Endometrium (tissue), 2 donors: Measurements from ENCODE around the gene CIAO1.
"Not testable (repeated sequence)": the region's sequence is repeated elsewhere in the genome, so short reads cannot be mapped to it uniquely, and the experiment has no call there.

Experiments used
- FAIRE-seq: peaks from 2 replicates; lab custom pipeline; 2012; peaks lifted over from hg19 to GRCh38; lab: Jason Lieb, UNC
- donor health status: control.
- donor health status: control.

CIAO1 gene

DNA sequence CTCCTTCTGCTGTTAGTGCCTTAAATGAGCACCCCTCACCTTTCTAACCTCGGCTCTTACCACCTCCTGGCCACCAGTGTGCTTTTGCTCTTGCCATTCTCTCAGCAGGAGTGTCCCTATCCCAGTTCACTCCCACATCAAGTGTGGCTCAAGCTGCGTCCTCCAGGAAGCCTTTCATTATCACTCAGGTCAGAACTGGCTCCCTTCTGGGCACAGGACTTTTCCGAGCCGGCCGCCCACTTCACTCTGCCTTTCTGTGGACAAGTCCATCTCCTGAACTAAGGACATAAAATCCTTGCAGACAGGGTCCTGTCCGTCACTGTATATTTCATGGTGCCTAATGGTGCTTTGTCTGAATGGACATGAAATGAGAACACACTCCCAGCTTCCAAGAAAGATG is 15.8 kb upstream of the CIAO1 start:
- no peak for FAIRE-seq

DNA sequence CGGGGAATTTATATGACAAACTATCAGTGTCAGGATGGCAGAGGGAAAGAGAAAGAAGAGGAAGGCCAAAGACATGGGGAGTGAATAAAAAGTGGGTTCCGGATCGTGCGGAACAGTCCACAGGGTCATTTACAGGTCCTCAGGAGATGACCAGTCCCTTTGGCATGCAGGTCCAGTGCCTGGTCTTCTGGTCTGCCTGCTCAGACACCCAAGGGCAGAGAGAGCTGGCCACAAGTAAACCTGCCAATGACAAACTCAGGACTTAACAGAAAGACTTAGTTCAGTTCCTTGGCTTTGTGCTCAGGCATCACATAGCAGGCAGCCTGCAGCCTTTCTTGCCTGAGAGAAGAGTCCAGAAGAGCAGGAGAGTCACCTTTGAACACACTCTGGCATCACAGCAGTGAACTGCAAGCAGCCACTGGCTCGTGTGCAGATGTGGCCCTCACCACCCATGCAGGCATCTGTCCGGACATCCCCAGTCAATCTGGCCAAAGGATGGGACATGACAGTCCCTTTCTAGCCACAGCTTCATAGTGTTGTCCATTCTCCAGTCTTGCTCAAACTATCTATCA is 14.2 kb upstream of the CIAO1 start:
- FAIRE-seq = no peak

DNA sequence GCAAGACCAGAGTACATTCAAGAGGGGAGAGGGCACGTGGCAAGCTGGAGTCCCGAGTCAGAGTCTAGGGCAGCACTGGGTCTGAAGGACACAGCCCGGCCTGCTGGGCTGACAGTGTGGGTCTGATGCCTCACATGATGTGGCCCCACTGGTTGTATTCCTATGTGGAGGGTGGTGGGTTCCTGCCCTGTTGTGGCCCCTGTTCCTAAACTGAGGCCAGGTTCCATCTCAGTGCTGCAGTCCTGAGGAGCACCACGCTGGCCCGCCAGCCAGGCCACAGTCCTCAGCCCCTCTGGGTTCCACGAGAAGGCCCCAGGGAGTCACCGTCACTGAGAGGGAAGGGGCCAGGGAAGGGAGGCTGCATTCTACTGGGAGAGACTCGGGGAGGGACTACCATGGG is 13.5 kb upstream of the CIAO1 start:
- no peak for FAIRE-seq

DNA sequence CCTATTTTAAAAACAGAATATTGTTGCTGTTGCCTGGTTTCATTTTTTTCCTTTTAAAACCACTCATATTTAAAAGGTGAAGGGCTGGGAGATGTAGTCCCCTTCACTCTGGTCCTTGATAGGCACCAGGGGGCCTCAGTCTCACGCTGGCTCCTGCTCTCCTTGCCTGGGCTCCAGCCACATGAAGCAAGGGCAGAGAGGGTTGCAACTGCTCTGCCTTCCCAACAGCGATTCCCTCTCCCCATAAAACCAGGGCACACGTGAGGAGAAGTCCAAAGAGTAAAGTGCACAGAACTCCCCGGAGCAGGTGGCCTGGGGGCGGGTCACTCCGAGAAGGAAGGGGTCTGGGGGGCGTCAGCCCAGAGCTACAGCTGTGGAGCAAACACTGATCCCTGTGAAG is 13.0 kb upstream of the CIAO1 start:
- no peak for FAIRE-seq

DNA sequence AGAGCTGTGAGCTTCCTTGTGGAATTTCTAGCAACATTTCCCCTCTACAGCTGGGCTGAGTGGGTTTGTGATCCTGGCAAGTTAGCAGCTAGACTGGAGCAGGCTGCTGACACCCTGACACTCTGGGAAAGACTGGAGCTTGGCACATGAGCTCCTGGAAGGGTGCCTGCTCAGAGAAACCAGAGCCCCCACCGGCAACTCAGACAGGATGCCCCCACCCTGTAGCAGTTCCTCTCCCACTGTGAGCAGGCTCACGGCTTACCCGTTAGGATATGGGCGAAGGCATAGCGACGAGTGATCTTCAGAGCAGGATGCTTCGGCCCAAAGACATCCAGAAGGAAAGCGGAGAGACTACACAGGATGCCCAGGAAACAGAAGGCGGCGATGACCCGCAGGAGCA is 11.5 kb upstream of the CIAO1 start:
- FAIRE-seq = no peak

DNA sequence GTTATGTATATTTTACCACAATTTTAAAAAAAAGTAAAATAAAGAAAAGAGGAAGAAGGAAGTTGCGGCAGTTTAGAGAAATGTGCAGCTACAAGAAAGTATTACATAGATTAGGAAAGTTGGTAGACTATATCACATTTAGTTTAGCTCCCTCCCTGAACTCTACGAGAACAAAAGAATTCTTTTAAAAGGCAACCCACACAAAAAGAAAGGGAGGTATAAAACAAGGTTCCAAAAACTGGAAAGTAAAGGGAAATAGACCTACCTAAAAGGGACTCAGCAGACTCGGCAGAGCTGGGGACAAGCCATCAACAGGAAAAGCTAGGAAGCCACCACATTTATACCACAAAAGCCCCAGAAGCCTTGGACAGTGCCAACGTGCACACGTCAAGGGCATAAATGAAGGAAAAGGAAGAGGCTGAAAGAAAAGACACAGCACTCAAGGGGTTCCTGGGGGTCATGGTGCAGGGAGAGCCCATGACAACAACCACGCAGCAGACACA is 9.4 kb upstream of the CIAO1 start:
- FAIRE-seq = no peak

DNA sequence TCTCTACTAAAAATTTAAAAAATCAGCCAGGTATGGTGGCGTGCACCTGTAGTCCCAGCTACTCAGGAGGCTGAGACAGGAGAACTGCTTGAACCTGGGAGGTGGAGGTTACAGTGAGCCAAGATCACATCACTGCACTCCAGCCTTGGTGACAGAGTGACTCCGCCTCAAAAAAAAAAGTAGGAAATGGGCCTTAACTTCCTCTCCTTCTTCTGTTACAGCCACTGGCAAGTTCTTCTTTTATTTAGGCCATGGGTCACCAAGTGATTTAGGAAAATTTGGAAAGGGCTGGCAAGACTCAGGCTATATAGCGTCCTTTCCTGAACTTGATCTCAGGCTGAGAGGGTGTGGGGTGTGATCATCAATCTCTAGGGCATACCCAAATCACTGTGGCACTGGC is 8.3 kb upstream of the CIAO1 start:
- not testable (repeated sequence) for FAIRE-seq

DNA sequence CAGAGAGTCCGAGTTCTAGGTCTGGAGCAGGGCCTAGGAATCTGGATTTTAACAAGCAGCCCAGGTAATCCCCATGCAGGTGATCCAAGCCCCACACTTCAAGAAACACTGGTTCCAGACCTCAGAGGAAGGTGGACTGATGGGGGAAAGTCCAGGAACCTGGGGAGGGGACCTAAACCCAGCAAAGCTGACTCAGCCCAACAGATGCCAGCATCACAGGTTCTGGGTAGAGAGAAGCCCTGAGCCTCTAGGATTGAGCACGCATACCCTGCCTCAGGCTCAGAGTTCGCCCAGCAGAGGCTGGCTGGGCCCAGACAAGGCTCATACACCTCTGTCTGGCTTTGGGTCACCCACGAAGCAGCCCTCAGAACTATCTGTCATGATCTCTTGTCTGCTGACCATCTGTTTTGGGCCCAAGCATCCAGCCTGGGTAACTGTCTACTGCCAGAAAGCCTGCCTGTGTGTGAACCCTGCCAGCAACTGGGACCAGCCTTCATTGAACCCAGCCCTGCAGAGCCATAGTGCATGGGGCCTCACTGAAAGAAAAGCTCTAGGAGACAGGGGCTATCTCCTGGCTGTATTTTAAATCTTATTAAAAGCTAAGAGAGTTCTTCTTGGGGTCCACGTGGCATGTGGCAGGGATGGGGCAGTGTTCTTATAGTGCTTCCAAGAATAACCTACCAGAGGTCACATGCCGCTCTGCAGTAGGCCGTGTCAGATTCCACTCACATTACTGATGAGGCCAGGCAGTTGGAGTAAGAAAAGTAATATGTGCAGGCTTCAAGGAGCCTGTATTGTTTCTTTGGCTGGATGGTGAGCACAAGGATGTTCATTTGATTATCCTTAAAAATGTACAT is 7.6 kb upstream of the CIAO1 start:
- no peak for FAIRE-seq

DNA sequence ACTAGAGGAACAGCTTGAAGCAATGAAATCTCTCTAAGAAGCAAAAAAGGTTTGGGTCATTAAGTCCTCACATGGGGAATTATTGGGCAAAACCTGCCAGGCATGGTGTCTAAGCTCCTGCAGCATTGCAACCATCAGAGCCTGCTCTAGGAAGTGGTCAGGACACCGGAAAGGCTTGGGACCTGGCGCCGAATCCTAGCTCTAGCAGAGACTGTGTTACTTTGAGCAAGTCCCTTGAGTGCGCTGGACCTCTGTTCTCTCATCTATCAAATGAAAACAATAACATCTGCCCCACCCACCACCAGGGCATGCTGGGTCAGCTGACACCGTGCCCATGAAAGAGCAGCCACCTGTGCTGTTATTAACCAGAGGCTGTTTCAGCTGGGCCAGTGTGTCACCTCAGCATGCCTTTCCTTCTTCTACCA is 6.5 kb upstream of the CIAO1 start:
- FAIRE-seq = no peak

DNA sequence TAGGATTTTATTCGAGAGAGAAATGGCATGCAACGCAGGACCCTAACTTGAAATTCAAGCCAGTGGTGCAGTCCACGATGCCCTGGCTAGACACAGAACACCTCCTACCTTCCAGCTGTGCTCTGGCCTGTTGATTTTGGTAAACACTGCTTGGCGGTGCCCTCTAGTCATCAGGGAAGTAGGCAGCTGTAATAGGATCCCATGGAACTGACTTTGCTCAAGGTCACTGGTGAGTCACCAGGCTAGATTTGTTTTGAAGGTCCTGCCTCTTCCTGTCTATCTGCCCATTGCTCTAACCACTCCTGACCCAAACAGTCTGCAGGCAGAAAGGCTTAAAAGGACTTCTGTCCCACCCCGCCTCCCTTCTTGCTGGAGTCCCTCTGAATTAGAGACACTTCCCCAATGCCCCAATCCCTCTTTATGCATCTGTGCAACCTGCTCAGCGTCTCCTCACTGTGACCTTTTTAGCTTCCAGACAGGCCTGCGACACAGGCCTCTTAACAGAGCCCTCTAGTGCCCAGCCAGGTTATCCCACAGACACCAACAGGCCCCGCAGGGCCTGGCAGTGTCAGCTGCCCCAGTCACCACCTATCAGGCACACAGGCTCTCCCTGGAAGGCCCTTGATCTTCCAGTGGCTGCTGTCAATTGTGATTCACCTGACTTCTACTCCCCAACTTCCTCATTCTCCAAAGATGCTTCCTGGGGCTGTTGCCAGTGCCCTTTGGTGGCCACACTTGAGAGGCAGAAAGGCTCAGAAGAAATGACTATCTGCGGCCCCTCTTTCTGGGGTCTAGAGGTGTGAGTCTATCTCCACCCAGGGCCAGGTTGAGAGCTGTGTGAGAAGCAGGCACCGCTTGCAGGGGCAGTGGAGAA is 5.4 kb upstream of the CIAO1 start:
- no peak for FAIRE-seq

DNA sequence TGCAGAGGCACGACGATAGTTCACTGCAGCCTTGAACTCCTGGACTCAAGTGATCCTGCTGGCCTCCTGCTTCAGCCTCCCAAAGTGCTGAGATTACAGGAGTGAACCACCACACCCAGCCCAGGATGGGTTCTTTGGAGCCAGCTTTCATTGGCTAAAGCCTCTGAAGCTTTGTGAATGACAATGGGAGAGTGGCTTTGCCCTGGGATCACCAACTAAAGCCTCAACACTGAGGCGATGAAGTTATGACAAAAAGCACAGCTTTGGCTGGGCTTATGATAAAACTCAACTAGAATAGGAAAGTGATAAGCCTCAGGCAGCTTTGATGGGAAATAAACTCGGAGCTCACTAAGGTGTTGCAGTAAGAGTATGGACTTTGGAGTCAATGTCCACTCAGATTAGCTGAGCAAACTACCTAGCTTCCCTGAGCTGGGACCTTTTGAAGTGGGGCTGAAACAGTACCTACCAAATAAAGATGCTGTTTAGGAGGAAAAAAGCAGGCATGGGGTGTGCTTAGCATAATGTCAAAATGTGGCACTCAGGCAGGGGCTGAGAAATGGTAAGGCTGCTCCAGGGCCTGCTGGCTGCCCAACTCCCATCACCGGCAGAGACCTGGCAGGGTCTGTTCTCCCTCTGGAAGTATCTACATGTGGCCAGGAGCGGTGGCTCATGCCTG is 4.6 kb upstream of the CIAO1 start:
- no peak for FAIRE-seq

DNA sequence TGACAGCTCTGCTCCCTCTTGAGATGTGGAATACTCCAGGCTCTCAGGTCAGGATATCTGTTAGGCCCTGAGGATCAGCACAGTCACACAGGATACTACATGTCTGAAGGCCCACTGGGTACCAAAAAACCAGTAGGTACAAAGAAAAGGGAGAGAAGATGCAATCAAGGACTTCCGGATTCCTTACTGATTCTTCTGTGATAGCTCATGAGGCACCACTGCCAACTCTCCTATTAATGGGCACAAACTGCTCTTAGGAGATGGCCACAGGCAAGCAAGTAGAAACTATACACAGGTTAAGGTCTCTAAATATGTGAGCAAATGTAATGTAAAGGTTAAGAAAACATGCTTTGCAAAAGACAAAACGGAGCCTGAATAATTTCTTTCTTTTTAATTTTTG is 3.7 kb upstream of the CIAO1 start:
- no peak for FAIRE-seq

DNA sequence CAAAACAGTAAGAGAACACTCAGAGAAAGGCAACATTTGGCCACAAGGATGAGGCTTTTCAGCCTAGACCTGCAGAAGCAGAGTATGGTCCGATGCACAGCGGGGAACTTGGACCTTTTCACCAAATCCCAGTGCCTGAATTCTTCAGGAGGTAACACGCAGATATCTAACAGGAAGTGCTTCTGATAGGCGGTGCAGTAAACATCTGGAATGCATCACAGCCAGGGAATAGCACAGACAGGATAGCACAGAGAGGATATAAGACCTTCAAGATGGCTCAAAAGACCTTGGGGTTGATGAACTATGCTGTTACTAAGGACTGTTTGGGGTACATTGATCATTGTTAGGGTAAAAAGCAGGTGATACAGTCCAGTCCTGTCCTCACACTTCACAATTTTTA is 1.9 kb upstream of the CIAO1 start:
- FAIRE-seq = no peak

DNA sequence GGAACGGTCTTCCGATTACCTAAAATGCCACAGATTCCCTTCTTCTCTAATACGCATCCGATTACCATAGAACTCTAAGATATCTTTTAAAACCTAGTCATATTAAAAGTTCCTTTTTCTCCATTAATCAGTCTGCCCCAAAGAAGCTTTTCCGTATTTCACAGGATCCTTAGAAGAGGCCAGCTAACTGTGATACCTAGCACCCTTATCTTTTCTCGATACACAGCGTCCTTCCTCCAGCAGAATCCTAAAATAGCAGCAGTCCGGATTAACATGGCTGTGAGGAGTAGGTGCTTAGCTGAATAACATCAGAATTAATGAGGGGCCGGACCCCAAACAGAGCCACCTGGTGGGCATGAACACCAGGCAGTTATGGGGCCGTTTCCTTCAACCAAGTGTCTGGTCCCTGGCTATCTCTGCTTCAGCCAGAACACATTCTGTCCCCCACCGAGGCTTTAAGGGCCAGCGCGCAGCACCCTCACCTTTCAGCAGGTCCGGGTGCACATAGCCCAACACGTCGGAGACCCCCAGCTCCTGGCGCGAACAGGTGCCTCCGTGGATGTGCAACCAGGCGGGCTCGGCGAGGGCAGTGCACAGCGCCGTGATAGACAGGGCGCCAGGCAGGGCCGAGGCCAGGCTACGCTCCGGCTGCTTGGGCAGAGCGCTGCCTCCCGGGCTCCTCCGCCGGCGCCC is 1.2 kb upstream of the CIAO1 start:
- FAIRE-seq = no peak

DNA sequence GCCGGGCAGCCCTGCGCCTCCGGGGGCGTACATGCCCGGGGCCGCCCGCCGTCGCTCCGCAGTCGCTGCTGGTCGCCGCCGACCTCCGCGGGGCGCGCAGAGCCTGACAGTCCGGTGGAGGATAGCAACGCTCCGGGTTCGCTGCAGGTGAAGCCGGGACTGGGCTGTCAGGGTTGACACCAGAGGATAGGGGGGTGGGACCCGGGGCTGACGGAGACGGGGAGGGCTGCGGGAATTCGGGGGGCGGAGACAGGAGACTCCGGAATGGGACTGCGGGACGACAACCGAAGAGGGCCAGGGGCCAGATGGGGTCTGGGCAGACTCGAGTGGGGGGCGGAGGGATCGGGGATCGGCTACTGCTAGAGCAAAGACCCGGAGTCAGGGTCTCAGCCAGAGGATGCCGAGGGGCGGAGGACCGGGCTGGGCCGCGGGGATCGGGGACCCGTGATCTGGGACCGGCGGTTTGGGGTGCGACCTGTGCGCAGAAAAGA is 631 bp upstream of the CIAO1 start:
- FAIRE-seq = no peak

DNA sequence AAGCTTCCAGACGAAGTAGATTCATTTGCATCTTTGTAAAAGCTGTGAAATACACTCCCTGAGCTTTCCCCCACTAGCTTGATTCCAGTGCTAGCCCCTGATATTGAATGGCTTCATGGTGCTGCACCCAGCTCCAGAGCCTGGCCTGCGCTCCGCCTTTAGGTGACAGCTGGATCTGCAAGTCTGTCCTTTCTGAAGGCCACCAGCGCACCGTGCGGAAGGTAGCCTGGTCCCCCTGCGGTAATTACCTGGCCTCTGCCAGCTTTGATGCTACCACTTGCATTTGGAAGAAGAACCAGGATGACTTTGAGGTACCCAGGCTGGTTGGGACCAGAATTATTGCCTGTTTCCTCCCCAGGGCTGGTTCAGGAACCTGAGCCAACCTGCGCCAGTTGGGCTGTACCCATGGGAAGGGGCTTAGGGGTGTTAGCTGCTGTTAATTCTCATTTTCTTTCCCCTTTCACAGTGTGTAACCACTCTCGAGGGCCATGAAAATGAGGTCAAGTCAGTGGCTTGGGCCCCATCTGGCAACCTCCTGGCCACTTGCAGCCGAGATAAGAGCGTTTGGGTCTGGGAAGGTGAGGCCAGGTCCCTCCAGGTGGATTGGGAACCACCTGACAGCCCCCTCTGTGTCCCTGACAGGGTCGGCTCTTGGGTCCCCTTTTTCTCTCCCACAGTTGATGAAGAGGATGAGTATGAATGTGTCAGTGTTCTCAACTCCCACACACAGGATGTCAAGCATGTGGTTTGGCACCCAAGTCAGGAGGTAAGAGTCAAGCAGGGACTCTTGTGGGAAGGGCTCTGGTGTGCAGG is 1.3 kb downstream of the CIAO1 start:
- no peak for FAIRE-seq

DNA sequence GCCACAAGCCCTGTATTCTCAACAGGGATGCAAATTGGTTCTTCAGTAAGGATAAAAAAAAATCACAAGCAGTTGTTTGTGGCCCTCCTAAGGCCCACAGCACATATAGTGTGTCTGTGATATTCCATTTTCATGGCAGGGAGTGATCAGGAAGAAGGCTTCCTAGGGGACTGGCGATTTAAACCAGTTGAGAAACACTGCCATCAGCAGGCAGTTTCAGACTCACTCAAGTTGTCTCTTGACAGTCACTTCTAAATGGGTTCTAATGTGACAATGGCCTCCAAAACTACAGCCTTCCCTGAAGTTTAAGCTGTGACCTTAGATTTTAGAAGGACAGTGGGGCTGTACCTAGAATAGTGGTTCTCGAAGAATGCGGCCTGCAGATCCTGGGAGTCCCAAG is 6.0 kb downstream of the CIAO1 start:
- no peak for FAIRE-seq

DNA sequence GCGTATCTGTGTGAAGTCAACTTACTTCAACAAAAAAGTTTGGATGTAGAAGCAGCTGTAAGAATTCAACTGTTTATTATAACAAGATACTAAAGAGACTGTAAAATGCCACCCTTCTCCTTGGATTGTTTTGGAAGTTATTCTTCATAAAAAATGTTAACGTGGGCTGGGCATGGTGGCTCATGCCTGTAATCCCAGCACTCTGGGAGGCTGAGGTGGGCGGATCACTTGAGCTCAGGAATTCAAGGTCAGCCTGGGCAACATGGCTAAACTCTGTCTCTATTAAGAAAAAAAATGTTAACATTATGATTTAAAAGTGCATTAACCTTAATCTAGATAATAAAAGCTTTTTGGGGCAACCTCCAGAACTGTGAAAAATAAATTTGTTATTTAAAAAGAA is 7.7 kb downstream of the CIAO1 start:
- no peak for FAIRE-seq

DNA sequence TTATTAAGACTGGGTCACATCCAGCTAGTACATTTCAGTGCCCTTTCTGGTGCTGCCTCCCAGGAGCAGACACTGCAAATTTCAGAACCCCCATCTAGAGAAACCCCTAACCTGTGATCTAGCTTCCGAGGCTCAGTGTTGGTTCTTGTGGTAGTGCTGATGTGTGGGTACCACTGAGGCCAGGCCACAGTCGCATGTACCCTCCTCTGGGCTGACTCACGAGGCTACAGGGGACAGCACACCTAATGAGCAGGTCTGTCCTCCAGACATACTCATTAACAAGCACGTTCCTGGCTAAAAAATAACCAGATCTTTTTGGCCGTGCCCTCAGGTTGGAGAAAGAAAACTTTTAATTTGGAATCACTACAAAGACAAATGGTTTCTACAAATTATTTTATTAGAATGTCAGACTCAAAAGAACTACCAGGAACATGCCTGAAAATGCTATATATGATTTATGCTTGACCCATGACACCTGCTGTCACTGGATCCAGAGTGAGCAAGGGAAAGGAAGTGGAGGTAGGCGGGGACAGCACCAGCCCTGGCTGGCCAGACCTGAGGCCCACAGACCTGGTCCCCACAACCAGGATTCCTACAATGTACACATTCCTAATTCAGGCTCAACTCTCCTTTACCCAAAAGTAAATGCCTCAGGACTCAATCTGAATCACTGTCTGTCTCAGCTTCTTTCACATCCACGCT is 8.5 kb downstream of the CIAO1 start:
- FAIRE-seq = no peak
